ENCODE results near the gene SAP130.

The SAP130 gene

GRCh38 chr2:127901339-127902056 lies 126.4 kb downstream of the SAP130 start:
- POLR2A ChIA-PET: no interaction called here
- CTCF ChIA-PET: interaction anchor here (1.3 kb wide), 1 partner anchor 11 kb away, joined by 4 read pairs; no protein-coding TSS in a partner anchor

GRCh38 chr2:127897531-127898211 lies 130.2 kb downstream of the SAP130 start:
- TF ChIP-seq CTCF (IDR thresholded peaks at IDR 0.05; ENCODE audit: control extremely low read depth, extremely low read depth, low read depth, missing control alignments): no peak
- no peak for DNase-seq (ENCODE audit: extremely low spot score)
- ChIA-PET CTCF (no interaction called here), POLR2A (no interaction called here)

More at GRCh38 chr2:127901339-127902056, 126.4 kb downstream of the SAP130 start:
- no peak for DNase-seq (ENCODE audit: extremely low spot score)
- no peak for TF ChIP-seq CTCF (IDR thresholded peaks at IDR 0.05; ENCODE audit: control extremely low read depth, extremely low read depth, low read depth, missing control alignments)

- ChIA-PET CTCF (interaction anchor here (1.8 kb wide), 1 partner anchor 11 kb away, joined by 4 read pairs; no protein-coding TSS in a partner anchor), POLR2A (interaction anchor here (0.5 to 0.7 kb wide), 2 partner anchors 84 to 477 kb away, joined by 3 to 4 read pairs; no protein-coding TSS in a partner anchor)
- no peak for DNase-seq (ENCODE audit: extremely low spot score)
- no peak for TF ChIP-seq CTCF (IDR thresholded peaks at IDR 0.05; ENCODE audit: control extremely low read depth, extremely low read depth, low read depth, missing control alignments)
Measured at GRCh38 chr2:127893494-127893893, 134.4 kb downstream of the SAP130 start.

- DNase-seq (ENCODE audit: extremely low spot score): no peak
- POLR2A ChIA-PET: interaction anchor here (0.5 to 0.7 kb wide), 2 partner anchors 84 to 476 kb away, joined by 3 to 4 read pairs; no protein-coding TSS in a partner anchor
- CTCF ChIA-PET: interaction anchor here (1.8 kb wide), 1 partner anchor 11 kb away, joined by 4 read pairs; no protein-coding TSS in a partner anchor
- no peak for TF ChIP-seq CTCF (IDR thresholded peaks at IDR 0.05; ENCODE audit: control extremely low read depth, extremely low read depth, low read depth, missing control alignments)
Measured at GRCh38 chr2:127893033-127893432, 134.8 kb downstream of the SAP130 start.

DNA sequence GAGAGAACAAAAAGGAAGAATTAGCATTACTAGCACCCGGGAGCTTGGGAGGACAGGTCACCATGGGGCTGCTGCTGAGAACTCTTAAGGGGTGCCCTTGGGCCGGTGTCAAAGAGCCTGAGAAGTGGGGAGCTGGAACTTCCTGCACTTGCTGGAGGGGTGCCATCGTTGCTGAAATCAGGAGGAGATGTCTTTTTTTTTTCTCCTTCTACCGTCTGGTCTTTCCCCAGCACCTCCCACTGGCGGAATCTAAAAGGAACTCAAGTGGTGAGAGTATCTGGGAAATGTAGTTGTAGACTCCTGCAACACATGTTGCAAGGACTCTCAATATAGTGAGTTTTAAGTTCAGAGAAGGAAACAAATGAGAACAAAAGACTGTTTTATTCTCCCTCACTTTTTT lies 136.0 kb downstream of the SAP130 start:
- ChIA-PET POLR2A (no interaction called here), CTCF (no interaction called here)
- TF ChIP-seq CTCF (IDR thresholded peaks at IDR 0.05; ENCODE audit: control extremely low read depth, extremely low read depth, low read depth, missing control alignments): no peak
- no peak for DNase-seq (ENCODE audit: extremely low spot score)

Data from GM10248 (cell line).